Type B pancreatic cell (in vitro differentiated cells): ENCODE results near the gene TRAF3IP1. TPM values are rescaled to one million over a fixed set of nuclear protein-coding genes. Genes with fewer than 3 reads are reported as not detected.

Experiments used
- DNase-seq: peaks from one replicate; pipeline ENCODE4 v3.0.0; 2021; ENCODE audit warnings: mixed read lengths; ENCODE audit not compliant: unreplicated experiment; ENCODE audit errors: extremely low spot score
- H3K27ac Mint-ChIP-seq: 2 replicates; pipeline ENCODE4 v1.8.0; 2021; ENCODE audit warnings: mild to moderate bottlenecking, mixed read lengths
- H3K27me3 Mint-ChIP-seq: 2 replicates; pipeline ENCODE4 v1.8.0; 2021; ENCODE audit warnings: mixed read lengths
- H3K36me3 Mint-ChIP-seq: 2 replicates; pipeline ENCODE4 v1.8.0; 2021; ENCODE audit warnings: mixed read lengths
- H3K4me1 Mint-ChIP-seq: one replicate; pipeline ENCODE4 v1.8.0; 2021; ENCODE audit warnings: mixed read lengths; ENCODE audit not compliant: unreplicated experiment
- H3K4me3 Mint-ChIP-seq: 2 replicates; pipeline ENCODE4 v1.8.0; 2021; ENCODE audit warnings: mild to moderate bottlenecking, mixed read lengths
- H3K9me3 Mint-ChIP-seq: 2 replicates; pipeline ENCODE4 v1.8.0; 2021; ENCODE audit warnings: mixed read lengths
- total RNA-seq: library from RNA; stranded (reverse); gene quantifications from 2 replicates; pipeline ENCODE4 v1.2.1, GENCODE V29; 2021; ENCODE audit warnings: low replicate concordance
- TF ChIP-seq, protein P1 (sequence below): fragments of 200-600 bp; sonication (generic); conservative IDR thresholded peaks from 2 replicates; pipeline ENCODE4 v1.5.0; 2021; ENCODE audit warnings: antibody characterized with exemption, mild to moderate bottlenecking

The TRAF3IP1 gene
- total RNA-seq, 1 donor from 2014 or later = 20.9 TPM

DNA sequence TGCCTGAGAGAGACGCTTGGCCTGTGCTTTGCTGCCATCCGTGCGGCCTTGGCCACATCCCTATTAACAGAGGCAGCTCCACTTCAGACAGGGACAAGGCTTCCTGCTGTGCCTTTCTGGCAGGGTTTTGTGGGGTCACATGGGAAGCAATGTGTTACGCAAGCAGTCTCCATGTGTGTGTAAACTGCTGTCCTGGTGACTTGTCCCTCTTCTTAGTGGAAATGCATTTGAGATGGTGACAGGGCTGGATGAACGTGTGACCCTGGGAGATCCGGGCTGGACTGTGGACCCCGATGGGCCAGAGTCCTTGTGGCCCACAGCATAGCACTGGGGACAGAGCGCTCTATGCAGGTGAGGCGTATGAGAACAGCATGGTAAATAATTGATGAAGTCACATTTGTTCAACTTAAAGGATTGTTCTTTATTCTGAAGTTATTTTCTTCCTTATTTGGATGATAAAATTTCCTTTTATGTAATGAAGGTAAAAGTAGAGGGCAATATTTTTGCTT, 129.6 kb downstream of the TRAF3IP1 start:
- TF ChIP-seq, protein P1, sequence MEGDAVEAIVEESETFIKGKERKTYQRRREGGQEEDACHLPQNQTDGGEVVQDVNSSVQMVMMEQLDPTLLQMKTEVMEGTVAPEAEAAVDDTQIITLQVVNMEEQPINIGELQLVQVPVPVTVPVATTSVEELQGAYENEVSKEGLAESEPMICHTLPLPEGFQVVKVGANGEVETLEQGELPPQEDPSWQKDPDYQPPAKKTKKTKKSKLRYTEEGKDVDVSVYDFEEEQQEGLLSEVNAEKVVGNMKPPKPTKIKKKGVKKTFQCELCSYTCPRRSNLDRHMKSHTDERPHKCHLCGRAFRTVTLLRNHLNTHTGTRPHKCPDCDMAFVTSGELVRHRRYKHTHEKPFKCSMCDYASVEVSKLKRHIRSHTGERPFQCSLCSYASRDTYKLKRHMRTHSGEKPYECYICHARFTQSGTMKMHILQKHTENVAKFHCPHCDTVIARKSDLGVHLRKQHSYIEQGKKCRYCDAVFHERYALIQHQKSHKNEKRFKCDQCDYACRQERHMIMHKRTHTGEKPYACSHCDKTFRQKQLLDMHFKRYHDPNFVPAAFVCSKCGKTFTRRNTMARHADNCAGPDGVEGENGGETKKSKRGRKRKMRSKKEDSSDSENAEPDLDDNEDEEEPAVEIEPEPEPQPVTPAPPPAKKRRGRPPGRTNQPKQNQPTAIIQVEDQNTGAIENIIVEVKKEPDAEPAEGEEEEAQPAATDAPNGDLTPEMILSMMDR = no peak
- H3K27ac Mint-ChIP-seq = no peak overlapping the region
- no peaks in the 10 kb centered on the region for H3K4me1 Mint-ChIP-seq
- DNase-seq = no peak
- no peak overlapping the region for H3K4me3 Mint-ChIP-seq
- no peaks in the 10 kb centered on the region for H3K9me3 Mint-ChIP-seq
- no peaks in the 10 kb centered on the region for H3K27me3 Mint-ChIP-seq
- peaks cover 52% of the 10 kb centered on the region for H3K36me3 Mint-ChIP-seq

DNA sequence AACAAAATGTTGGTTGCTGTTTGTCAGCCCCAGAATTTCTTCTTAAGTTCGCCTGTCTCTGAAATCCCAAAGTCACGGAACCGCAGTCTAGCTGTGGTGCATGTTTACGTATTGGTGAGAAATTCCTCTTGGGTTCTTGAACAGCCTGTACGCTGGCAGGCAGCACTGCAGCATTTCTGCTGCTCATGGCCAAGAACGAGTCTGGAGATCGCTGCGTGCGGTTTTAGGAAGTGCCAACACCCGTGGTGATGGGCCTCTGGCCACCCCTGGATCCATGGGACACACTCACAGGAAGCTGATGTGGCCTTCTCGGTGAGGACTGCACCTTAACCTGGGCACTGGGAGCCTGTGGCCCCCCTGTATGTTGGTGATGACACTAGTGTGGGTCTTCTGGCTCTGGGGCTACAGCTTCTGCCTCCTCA, 130.1 kb downstream of the TRAF3IP1 start:
- Mint-ChIP-seq H3K9me3 (no peaks in the 10 kb centered on the region), H3K36me3 (peaks cover 48% of the 10 kb centered on the region), H3K27me3 (no peaks in the 10 kb centered on the region), H3K4me3 (no peak overlapping the region), H3K4me1 (no peaks in the 10 kb centered on the region), H3K27ac (no peak overlapping the region)
- TF ChIP-seq, protein P1 = no peak
- DNase-seq = no peak

Other genes with a start within 250 kb of the TRAF3IP1 start
- 0.12 and 0.24 TPM in 2 replicates for gene ESPNL, start 220.2 kb upstream of the TRAF3IP1 start, total RNA-seq
- 0.07 TPM in 1 of 2 replicates, not detected in the other for gene KLHL30, start 181.8 kb upstream of the TRAF3IP1 start, total RNA-seq
- gene ERFE, start 161.5 kb upstream of the TRAF3IP1 start, total RNA-seq = 0.29 and 3.8 TPM in 2 replicates
- 36.7 and 50.4 TPM in 2 replicates for gene ILKAP, start 116.8 kb upstream of the TRAF3IP1 start, total RNA-seq
- gene HES6, start 80.5 kb upstream of the TRAF3IP1 start, total RNA-seq = 12.0 and 24.4 TPM in 2 replicates
- 14.0 and 15.5 TPM in 2 replicates for gene PER2, start 31.9 kb upstream of the TRAF3IP1 start, total RNA-seq
- gene ASB1, start 106.4 kb downstream of the TRAF3IP1 start, total RNA-seq = 22.3 and 34.4 TPM in 2 replicates